ENCODE data around the gene CAMTA1.

Gene CAMTA1

DNA sequence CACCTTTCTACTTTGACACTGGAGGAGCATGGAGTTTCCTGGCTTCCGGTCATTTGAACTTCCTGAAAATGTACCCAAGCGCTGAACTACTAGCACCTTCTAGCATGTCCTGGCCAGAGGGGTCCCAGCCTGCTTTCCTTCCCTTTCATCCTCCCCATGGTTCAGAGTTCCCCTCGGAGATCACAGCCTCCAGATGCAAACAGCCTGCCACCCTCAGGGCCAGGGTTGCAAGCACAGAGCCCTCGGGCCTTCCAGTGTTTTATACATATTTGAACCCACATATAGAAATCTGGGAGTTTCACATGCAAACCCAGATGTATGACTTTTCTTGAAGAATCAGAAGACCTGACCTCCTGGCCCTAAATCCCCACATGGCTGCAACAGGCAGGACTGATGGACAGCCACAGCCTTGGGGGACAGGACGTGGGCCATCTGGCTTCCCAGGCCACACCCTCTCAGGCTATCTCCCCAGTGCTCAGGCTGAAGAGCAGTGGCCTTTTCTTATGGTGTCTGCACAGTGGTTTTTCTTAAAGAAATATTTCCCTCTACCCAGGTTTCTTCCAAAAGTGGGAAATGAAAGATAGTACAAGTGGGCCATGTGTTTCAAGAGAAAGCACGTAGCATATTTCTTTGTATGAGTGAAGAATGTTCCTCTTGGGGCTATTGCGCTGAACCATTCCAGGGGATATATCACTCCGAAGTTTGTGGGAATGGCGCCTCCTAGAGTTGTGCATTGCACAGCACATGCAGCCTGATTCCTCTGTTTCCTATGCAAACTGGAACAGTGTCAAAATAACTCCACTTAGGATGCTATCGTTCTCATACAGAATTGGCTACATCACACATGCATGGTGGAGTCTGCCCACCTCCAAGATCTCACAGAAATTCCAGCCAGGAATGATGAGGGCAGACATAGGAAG, 753.9 kb downstream of the CAMTA1 start:
- no peaks in the 10 kb centered on the region for H3K9me3 ChIP-seq (ENCODE audit: insufficient read depth, low read depth, low read length)
- peaks cover 39% of the 10 kb centered on the region for H3K4me1 ChIP-seq (ENCODE audit: insufficient read depth, low read length)
- no peak overlapping the region for H3K27ac ChIP-seq (ENCODE audit: low read depth, low read length)
- 74% methylated on average over 10 of the region's 10 CpGs for WGBS
- H3K4me3 ChIP-seq (ENCODE audit: low read length), result no peak overlapping the region
- H3K36me3 ChIP-seq (ENCODE audit: insufficient read depth, low read length), result no peaks in the 10 kb centered on the region
- H3K27me3 ChIP-seq (ENCODE audit: insufficient read depth, low read length), result no peaks in the 10 kb centered on the region
- no peak overlapping the region for H3K9ac ChIP-seq (ENCODE audit: low read depth, low read length)

DNA sequence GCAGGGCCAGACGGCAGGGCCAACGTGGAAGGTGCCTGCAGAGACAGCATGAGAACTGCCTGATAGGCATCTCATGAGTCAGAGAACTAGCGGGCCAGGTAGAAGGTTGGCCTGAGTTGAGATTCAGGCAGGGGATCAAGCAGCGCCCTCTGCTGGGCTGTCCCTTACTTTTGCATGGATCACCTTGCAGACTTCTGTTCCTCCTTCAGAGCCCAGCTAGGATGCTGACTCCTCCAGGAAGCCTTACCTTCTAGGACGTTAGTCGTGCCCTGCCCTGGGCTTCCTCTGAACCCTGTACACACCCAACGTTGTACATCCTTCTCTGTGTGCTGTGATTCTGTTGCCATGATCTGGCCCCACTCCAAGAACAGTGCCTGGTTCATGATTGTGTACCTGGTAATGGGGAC, 754.5 kb downstream of the CAMTA1 start:
- H3K9me3 ChIP-seq (ENCODE audit: insufficient read depth, low read depth, low read length), result no peaks in the 10 kb centered on the region
- no peak overlapping the region for H3K9ac ChIP-seq (ENCODE audit: low read depth, low read length)
- no peak overlapping the region for H3K4me3 ChIP-seq (ENCODE audit: low read length)
- H3K36me3 ChIP-seq (ENCODE audit: insufficient read depth, low read length), result no peaks in the 10 kb centered on the region
- no peaks in the 10 kb centered on the region for H3K27me3 ChIP-seq (ENCODE audit: insufficient read depth, low read length)
- no peak overlapping the region for H3K27ac ChIP-seq (ENCODE audit: low read depth, low read length)
- peaks cover 36% of the 10 kb centered on the region for H3K4me1 ChIP-seq (ENCODE audit: insufficient read depth, low read length)
- 23% methylated on average over 7 of the region's 7 CpGs for WGBS

DNA sequence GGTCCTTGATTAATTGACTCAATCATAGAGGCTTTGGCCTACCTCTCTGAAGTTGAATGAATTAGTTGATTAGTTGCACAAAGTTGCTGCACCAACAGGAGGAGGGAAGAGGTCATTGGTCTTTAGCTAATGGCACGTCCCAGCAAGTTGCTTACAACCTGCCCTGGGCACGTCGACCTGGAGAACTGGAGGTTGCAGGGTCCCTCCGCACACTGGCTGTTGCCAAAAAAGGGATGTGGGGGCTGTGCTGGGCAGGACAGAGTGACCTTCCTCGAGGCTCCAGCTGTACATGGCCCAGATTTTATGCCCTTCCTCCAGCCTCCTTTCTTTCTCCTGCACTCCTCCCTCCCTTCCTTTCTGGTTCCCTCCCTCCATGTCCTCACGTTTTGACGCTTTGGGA, 755.6 kb downstream of the CAMTA1 start:
- no peak overlapping the region for H3K9ac ChIP-seq (ENCODE audit: low read depth, low read length)
- no peaks in the 10 kb centered on the region for H3K36me3 ChIP-seq (ENCODE audit: insufficient read depth, low read length)
- H3K27me3 ChIP-seq (ENCODE audit: insufficient read depth, low read length), result no peaks in the 10 kb centered on the region
- H3K9me3 ChIP-seq (ENCODE audit: insufficient read depth, low read depth, low read length), result no peaks in the 10 kb centered on the region
- peaks cover 29% of the 10 kb centered on the region for H3K4me1 ChIP-seq (ENCODE audit: insufficient read depth, low read length)
- H3K27ac ChIP-seq (ENCODE audit: low read depth, low read length), result no peak overlapping the region
- WGBS, result 84% methylated on average over 7 of the region's 7 CpGs
- no peak overlapping the region for H3K4me3 ChIP-seq (ENCODE audit: low read length)

DNA sequence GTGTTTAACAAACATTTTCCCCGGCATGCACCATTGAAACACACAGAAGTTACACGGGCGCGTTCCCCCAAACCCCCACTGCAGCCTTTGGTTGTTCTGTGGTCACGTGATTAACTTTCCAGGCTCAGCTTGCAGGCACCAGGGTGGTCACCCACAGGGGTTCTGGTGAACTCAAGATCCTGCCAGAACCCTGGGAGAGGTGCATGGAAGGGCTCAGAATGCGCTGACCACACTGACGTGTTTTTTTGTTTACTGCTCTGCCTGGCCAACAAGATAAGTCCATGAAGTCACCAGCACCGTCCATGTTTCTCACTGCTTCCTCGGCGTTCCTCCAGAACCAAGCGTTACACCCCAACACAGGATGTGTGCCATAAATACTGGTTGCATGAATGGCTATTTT, 756.4 kb downstream of the CAMTA1 start:
- Histone ChIP-seq H3K4me3 (ENCODE audit: low read length) (no peak overlapping the region), H3K27me3 (ENCODE audit: insufficient read depth, low read length) (no peaks in the 10 kb centered on the region), H3K9me3 (ENCODE audit: insufficient read depth, low read depth, low read length) (no peaks in the 10 kb centered on the region), H3K4me1 (ENCODE audit: insufficient read depth, low read length) (peaks cover 23% of the 10 kb centered on the region), H3K9ac (ENCODE audit: low read depth, low read length) (no peak overlapping the region), H3K36me3 (ENCODE audit: insufficient read depth, low read length) (no peaks in the 10 kb centered on the region), H3K27ac (ENCODE audit: low read depth, low read length) (no peak overlapping the region)
- 91% methylated on average over 11 of the region's 11 CpGs for WGBS

DNA sequence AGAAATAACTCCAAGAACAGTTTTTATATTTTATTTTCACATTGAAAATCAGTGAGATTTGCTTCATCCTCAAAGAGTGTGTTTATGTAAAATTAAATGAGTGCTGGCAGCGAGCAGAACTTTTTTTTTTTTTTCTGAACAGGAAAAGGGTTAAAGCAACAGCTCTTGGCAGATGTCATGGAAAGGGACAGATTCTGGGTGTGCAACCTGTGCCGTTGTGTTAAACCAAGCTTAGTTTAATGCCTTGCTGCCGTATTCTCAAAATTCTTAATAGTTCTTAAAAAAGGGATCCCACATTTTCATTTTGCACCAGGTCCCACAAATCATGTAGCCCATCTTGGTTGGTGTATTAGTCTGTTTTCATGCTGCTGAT, 758.5 kb downstream of the CAMTA1 start:
- H3K4me3 ChIP-seq (ENCODE audit: low read length), result no peak overlapping the region
- H3K27me3 ChIP-seq (ENCODE audit: insufficient read depth, low read length), result no peaks in the 10 kb centered on the region
- peaks cover 2% of the 10 kb centered on the region; the same call in 1 of the 2 replicates for H3K4me1 ChIP-seq (ENCODE audit: insufficient read depth, low read length)
- H3K27ac ChIP-seq (ENCODE audit: low read depth, low read length), result no peak overlapping the region
- H3K9me3 ChIP-seq (ENCODE audit: insufficient read depth, low read depth, low read length), result no peaks in the 10 kb centered on the region
- H3K9ac ChIP-seq (ENCODE audit: low read depth, low read length), result no peak overlapping the region
- H3K36me3 ChIP-seq (ENCODE audit: insufficient read depth, low read length), result no peaks in the 10 kb centered on the region
- 95% methylated on average over 3 of the region's 3 CpGs for WGBS

DNA sequence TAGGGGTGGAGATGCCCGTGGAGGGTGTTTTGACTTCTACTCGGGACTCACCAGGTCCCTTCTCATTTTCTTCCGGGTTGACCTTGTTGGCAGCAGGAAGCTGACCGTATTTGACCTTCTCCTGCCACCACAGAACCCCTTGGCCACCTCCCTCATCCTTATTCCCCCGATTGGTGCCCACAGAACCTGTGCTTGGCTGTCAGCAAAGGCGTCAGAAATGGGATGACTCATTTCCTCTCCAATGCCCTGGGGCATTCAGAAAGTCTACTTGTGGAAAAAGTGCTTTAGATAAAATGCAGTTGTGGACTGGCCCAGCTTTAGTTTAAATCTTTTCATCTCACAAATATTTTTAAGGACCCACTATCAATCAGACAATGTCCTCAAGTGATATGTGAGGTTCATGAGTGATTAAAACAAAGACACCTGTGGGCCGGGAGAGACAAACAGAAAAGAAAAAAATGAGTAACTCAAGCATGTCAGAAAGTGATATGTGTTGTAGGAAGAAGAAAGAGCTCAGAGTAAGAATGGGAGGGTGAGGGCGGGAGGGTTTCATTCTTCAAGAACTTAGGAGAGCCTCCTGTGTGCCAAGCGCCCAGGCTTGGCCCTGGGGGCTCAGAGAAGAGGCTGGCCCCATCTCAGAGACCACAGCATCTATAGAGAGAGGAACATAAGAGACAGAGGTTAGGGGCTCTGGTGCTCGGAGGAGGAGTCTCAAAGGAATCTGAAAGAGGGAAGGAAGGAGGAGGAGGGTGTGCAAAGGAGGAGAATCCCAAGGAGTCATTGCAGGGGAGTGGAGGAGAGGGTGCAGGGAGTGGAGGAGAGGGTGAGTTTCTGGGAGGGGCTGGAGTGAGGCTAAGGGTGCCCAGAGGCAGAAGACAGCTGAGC, 764.3 kb downstream of the CAMTA1 start:
- no peaks in the 10 kb centered on the region for H3K36me3 ChIP-seq (ENCODE audit: insufficient read depth, low read length)
- H3K27ac ChIP-seq (ENCODE audit: low read depth, low read length), result no peak overlapping the region
- no peaks in the 10 kb centered on the region for H3K27me3 ChIP-seq (ENCODE audit: insufficient read depth, low read length)
- 69% methylated on average over 10 of the region's 10 CpGs for WGBS
- H3K4me1 ChIP-seq (ENCODE audit: insufficient read depth, low read length), result peaks cover 17% of the 10 kb centered on the region
- no peak overlapping the region for H3K9ac ChIP-seq (ENCODE audit: low read depth, low read length)
- H3K4me3 ChIP-seq (ENCODE audit: low read length), result no peak overlapping the region
- H3K9me3 ChIP-seq (ENCODE audit: insufficient read depth, low read depth, low read length), result no peaks in the 10 kb centered on the region

DNA sequence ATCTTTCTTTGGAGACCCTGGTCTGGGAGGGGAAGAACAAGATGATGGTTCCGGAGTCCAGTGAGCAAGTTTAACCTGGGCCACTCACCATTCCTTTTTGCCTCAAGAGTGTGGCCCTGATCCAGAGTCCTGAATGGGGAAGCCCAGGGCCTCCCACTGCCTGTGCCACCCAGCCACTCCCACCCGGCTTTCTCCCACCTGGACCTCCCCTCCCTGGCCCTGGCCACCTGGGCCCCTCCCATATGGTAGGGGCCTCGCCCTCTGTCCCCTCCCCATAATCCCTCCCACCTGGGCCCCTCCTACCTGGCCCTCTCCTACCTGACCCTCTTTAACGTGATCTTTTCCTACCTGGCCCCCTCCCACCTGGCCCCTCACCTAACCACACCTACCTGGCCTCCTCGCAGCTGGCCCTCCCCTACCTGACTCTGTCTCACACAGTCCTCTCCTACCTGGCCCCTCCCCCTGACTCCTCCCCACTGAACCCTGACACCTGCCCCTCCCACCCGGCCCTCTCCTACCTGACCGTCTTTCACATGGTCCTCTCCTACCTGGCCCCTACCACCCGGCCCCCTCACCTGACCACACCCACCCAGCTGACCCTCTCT, 765.1 kb downstream of the CAMTA1 start:
- H3K4me3 ChIP-seq (ENCODE audit: low read length), result no peak overlapping the region
- H3K36me3 ChIP-seq (ENCODE audit: insufficient read depth, low read length), result no peaks in the 10 kb centered on the region
- 78% methylated on average over 8 of the region's 8 CpGs for WGBS
- no peaks in the 10 kb centered on the region for H3K9me3 ChIP-seq (ENCODE audit: insufficient read depth, low read depth, low read length)
- H3K4me1 ChIP-seq (ENCODE audit: insufficient read depth, low read length), result peaks cover 17% of the 10 kb centered on the region
- H3K27me3 ChIP-seq (ENCODE audit: insufficient read depth, low read length), result no peaks in the 10 kb centered on the region
- H3K9ac ChIP-seq (ENCODE audit: low read depth, low read length), result no peak overlapping the region
- no peak overlapping the region for H3K27ac ChIP-seq (ENCODE audit: low read depth, low read length)

DNA sequence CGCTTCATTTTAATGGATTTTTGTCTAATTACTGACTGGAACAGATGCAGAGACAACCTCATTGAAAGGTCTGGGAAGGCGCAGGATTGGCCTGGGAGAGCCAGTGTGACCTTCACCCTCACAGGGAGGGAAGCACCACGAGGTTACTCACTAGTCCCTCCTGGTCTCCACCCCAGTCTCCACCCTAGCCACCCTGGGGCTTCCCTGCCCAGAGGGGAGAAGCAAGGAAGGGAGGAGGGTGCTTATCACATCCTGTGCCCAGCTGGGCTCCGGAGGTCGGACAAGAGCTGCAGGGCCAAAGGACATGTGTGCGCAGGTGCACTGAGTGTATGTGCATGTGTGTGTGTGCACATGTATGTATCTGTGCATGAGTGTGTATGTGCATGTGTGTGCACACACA, 765.7 kb downstream of the CAMTA1 start:
- Histone ChIP-seq H3K9me3 (ENCODE audit: insufficient read depth, low read depth, low read length) (no peaks in the 10 kb centered on the region), H3K36me3 (ENCODE audit: insufficient read depth, low read length) (no peaks in the 10 kb centered on the region), H3K4me1 (ENCODE audit: insufficient read depth, low read length) (peaks cover 17% of the 10 kb centered on the region), H3K4me3 (ENCODE audit: low read length) (no peak overlapping the region), H3K27ac (ENCODE audit: low read depth, low read length) (no peak overlapping the region), H3K9ac (ENCODE audit: low read depth, low read length) (no peak overlapping the region), H3K27me3 (ENCODE audit: insufficient read depth, low read length) (no peaks in the 10 kb centered on the region)
- 86% methylated on average over 5 of the region's 6 CpGs for WGBS

DNA sequence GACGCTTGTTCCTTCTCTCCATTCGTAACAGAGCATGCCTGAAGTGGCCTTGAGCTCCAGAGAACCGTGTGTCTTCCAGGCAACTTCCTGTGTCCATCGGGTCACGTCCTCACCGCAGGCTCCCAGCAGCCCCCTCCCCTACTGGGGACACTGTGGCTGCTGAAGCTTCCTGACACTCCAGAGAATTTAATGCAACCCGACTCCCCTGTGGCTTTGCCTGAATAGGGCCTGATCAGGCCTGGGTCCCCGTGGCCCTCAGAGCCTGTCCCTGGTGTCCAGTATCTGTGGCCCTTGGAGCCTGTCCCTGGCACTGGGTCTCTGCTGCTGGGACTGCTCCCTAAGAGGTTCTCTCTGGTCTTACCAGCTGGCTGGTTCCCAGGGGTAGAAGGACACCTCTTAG, 766.2 kb downstream of the CAMTA1 start:
- 67% methylated on average over 8 of the region's 8 CpGs for WGBS
- Histone ChIP-seq H3K27me3 (ENCODE audit: insufficient read depth, low read length) (no peaks in the 10 kb centered on the region), H3K9ac (ENCODE audit: low read depth, low read length) (no peak overlapping the region), H3K4me1 (ENCODE audit: insufficient read depth, low read length) (peaks cover 17% of the 10 kb centered on the region), H3K9me3 (ENCODE audit: insufficient read depth, low read depth, low read length) (no peaks in the 10 kb centered on the region), H3K36me3 (ENCODE audit: insufficient read depth, low read length) (no peaks in the 10 kb centered on the region), H3K27ac (ENCODE audit: low read depth, low read length) (no peak overlapping the region), H3K4me3 (ENCODE audit: low read length) (no peak overlapping the region)

DNA sequence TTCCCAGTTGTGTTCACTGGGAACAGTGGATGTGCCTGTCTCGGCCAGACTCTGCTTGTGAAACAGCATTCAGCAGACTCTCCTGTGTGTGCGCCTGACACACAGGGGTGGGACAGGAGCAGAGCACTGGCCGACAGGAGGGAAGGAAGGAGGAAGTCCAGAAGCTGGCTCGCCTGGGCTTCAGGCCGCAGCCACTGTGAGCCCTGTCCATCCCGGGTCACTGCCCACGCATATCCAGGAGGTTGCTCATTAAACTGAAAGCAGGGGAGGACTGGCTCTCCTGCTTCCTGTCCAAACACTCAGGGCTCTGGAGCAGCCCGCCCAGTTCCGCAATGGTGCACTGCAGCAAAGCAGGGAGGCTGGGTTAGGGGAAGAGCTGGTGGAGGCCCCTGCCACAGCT, 767.1 kb downstream of the CAMTA1 start:
- Histone ChIP-seq H3K36me3 (ENCODE audit: insufficient read depth, low read length) (no peaks in the 10 kb centered on the region), H3K4me1 (ENCODE audit: insufficient read depth, low read length) (peaks cover 17% of the 10 kb centered on the region), H3K9ac (ENCODE audit: low read depth, low read length) (no peak overlapping the region), H3K9me3 (ENCODE audit: insufficient read depth, low read depth, low read length) (no peaks in the 10 kb centered on the region), H3K27me3 (ENCODE audit: insufficient read depth, low read length) (no peaks in the 10 kb centered on the region), H3K27ac (ENCODE audit: low read depth, low read length) (no peak overlapping the region), H3K4me3 (ENCODE audit: low read length) (no peak overlapping the region)
- WGBS, result 78% methylated on average over 9 of the region's 9 CpGs
